Measurements from ENCODE around the gene PPP1R9B.

- TF ChIP-seq, protein P1, sequence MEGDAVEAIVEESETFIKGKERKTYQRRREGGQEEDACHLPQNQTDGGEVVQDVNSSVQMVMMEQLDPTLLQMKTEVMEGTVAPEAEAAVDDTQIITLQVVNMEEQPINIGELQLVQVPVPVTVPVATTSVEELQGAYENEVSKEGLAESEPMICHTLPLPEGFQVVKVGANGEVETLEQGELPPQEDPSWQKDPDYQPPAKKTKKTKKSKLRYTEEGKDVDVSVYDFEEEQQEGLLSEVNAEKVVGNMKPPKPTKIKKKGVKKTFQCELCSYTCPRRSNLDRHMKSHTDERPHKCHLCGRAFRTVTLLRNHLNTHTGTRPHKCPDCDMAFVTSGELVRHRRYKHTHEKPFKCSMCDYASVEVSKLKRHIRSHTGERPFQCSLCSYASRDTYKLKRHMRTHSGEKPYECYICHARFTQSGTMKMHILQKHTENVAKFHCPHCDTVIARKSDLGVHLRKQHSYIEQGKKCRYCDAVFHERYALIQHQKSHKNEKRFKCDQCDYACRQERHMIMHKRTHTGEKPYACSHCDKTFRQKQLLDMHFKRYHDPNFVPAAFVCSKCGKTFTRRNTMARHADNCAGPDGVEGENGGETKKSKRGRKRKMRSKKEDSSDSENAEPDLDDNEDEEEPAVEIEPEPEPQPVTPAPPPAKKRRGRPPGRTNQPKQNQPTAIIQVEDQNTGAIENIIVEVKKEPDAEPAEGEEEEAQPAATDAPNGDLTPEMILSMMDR (IDR thresholded peaks at IDR 0.05; ENCODE audit: poor library complexity): no peak
- TF ChIP-seq EZH2 (IDR thresholded peaks at IDR 0.05; ENCODE audit: borderline replicate concordance) (no peak), EZH2phosphoT487 (IDR thresholded peaks at IDR 0.05; ENCODE audit: low read depth, severe bottlenecking, unreplicated experiment) (no peak)
These were observed 42.3 kb upstream of the PPP1R9B start for GRCh38 chr17:50192618-50193291.

All from hepatocyte (in vitro differentiated cells).